ENCODE data around the gene IRF7.
"Not testable (repeated sequence)": the region's sequence is repeated elsewhere in the genome, so short reads cannot be mapped to it uniquely, and the experiment has no call there.

DNA sequence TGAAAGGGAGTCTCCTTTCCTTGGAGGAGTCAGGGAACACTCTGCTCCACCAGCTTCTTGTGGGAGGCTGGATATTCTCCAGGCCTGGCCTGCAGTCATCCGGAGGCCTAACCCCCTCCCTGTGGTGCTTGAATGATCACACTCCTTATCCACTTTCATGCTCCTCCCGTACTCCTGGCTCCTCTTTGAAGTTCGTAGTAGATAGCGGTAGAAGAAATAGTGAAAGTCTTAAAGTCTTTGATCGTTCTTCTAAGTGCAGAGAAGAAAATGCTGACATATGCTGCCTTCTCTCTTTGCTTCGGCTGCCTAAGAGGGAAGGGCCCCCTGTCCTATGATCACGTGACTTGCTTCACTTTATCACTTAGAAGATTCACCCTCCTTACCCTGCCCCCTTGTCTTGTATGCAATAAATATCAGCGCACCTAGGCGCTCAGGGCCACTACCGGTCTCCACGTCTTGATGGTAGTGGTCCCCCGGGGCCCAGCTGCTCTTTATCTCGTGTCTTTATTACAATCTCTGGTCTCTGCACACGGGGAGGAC, 41.6 kb downstream of the IRF7 start:
- TF ChIP-seq, protein P1, sequence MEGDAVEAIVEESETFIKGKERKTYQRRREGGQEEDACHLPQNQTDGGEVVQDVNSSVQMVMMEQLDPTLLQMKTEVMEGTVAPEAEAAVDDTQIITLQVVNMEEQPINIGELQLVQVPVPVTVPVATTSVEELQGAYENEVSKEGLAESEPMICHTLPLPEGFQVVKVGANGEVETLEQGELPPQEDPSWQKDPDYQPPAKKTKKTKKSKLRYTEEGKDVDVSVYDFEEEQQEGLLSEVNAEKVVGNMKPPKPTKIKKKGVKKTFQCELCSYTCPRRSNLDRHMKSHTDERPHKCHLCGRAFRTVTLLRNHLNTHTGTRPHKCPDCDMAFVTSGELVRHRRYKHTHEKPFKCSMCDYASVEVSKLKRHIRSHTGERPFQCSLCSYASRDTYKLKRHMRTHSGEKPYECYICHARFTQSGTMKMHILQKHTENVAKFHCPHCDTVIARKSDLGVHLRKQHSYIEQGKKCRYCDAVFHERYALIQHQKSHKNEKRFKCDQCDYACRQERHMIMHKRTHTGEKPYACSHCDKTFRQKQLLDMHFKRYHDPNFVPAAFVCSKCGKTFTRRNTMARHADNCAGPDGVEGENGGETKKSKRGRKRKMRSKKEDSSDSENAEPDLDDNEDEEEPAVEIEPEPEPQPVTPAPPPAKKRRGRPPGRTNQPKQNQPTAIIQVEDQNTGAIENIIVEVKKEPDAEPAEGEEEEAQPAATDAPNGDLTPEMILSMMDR (IDR thresholded peaks at IDR 0.05; ENCODE audit: low read depth, low read length, missing input control): not testable (repeated sequence)
- not testable (repeated sequence) for TF ChIP-seq EGR1 (IDR thresholded peaks at IDR 0.05; ENCODE audit: low read depth in 2 of 2)

Measured in liver (tissue), 3 donors.